NCI-H510A (cell line): ENCODE measurements around the gene CEP120.

Experiments
- DNase-seq: peaks from one replicate; lab custom pipeline; 2025; lab: John Stamatoyannopoulos, UW

Gene CEP120

GRCh38 chr5:123299136-123299535 lies 124.1 kb downstream of the CEP120 start:
- DNase-seq: no peak

- DNase-seq: no peak
Observed at GRCh38 chr5:123298335-123299030, 124.7 kb downstream of the CEP120 start.

- DNase-seq: no peak
Observed at GRCh38 chr5:123297866-123298265, 125.3 kb downstream of the CEP120 start.

DNA sequence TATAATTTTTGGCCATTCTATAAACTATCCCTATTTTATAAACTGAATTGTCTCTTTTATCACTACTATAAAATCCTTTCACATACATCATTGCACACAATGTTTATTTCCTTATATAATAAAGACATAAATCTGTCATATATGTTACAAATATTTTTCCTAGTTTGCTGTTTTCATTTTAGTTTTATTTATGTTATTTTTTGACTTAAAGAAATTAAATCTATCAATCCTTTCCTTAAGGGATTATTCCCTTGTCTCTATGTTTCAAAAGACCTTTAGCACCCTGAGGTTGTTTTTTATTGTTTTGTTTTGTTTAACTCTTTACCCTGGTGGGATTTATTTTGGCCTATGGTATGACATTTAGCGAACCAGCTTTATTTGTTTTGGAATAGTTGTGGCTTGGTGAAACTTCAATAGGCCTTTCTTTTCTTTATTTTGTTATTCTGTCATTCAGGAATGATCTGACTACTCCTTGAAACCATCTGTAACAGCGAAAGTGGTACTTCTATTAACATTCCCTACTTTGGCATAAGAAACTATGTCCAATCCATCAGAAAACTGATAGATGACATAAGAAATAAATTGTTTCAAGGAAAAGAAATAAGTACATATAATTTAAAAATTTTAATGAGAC lies 125.9 kb downstream of the CEP120 start:
- DNase-seq: no peak
